GM12874 (cell line): ENCODE data around the gene LIME1.

Source experiments
- TF ChIP-seq, protein P1 (sequence below): IDR thresholded peaks from 2 replicates; pipeline ENCODE4 v1.5.1; 2011; ENCODE audit warnings: low read depth, mild to moderate bottlenecking, control low read depth, low read length, moderate library complexity; ENCODE audit not compliant: insufficient read depth

LIME1 gene

DNA sequence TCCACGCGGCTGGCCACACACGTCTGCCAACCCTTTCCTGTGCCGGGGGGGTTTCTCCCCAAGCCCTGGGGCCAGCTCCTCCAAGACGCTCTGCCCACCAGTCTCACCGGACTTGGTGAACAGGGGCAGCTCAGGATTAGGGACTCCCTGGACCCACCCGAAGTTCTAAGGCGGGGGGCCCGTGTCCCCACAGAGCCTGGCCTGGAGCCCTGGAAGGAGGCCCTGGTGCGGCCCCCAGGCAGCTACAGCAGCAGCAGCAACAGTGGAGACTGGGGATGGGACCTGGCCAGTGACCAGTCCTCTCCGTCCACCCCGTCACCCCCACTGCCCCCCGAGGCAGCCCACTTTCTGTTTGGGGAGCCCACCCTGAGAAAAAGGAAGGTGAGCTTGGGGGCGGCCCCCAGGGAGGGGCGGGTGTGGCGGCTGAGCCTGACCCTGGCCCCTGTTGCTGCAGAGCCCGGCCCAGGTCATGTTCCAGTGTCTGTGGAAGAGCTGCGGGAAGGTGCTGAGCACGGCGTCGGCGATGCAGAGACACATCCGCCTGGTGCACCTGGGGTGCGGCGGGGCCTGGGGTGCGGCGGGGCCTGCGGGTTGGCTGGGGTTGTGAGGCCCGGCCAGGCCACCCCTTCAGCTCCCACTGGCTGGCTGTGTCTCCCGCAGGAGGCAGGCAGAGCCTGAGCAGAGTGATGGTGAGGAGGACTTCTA is 5.4 kb downstream of the LIME1 start:
- TF ChIP-seq, protein P1, sequence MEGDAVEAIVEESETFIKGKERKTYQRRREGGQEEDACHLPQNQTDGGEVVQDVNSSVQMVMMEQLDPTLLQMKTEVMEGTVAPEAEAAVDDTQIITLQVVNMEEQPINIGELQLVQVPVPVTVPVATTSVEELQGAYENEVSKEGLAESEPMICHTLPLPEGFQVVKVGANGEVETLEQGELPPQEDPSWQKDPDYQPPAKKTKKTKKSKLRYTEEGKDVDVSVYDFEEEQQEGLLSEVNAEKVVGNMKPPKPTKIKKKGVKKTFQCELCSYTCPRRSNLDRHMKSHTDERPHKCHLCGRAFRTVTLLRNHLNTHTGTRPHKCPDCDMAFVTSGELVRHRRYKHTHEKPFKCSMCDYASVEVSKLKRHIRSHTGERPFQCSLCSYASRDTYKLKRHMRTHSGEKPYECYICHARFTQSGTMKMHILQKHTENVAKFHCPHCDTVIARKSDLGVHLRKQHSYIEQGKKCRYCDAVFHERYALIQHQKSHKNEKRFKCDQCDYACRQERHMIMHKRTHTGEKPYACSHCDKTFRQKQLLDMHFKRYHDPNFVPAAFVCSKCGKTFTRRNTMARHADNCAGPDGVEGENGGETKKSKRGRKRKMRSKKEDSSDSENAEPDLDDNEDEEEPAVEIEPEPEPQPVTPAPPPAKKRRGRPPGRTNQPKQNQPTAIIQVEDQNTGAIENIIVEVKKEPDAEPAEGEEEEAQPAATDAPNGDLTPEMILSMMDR = no peak

DNA sequence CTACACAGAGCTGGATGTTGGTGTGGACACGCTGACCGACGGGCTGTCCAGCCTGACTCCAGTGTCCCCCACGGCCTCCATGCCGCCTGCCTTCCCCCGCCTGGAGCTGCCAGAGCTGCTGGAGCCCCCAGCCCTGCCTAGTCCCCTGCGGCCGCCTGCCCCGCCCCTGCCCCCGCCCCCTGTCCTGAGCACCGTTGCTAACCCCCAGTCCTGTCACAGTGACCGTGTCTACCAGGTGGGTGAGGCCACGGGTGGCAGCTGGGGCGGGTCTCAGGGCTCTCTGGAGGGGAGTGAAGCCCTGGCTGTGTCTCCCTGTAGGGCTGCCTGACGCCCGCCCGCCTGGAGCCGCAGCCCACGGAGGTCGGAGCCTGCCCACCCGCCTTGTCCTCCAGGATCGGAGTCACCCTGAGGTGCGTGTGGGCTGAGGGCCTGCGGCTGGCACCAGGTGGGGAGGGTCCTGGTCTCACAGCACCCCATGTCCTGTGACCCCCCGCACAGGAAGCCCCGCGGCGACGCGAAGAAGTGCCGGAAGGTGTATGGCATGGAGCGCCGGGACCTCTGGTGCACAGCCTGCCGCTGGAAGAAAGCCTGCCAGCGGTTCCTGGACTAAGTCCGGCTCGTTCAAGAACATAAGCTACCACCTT is 6.0 kb downstream of the LIME1 start:
- TF ChIP-seq, protein P1 = no peak

DNA sequence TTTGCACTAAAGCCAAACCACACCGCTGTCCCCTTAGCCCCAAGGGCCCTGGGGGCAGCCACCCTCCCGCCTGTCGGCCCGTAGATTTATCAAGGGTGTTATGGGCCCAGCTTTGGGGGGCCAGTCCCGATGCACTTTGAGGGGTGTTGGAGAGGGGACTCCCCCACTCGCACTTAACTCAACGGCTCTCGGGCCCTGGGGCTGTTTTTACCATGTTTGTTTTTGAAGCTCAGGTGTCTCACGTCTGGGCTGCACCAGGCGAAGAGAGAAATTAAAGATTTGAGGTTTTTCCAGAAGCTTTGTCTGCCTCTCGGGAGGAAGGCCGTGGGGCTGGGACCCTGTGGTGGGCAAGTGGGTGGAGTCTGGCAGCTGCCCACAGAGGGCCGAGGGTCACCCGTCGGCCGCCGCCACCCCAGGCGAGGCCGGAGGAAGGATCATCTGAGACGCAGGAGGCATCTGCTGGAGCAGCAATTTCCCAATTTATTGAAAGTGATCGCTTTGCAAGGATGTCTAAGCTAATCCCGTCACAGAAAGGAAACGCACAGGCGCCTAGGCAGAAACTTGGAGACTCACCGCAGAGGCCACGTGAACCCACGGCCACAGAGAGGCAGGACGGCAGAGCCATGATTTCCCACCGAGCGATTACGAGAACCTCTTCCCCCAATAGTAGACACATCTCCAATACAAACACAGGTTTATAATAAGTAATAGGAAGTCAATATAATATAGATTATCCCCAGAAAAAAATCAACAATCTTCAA is 6.9 kb downstream of the LIME1 start:
- TF ChIP-seq, protein P1 = no peak

DNA sequence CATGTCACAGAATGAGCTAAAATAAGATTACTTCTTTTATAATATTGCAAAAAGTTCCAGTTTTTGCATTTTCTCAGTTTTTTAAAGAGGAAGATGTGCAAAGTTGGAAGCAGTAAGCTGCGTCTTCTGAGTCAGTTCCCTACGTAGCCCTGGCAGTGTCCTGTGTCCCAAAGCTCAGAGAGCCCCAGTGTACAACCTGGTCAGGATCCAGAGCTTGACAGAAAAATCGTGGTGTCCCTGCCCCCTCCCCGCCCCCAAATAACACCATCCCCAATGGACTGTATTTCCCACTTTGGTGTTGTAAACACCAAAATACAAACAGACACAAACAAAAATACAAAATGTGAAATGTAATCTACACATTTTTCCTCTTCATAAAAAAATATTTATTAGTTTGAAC is 7.7 kb downstream of the LIME1 start:
- TF ChIP-seq, protein P1 = no peak

DNA sequence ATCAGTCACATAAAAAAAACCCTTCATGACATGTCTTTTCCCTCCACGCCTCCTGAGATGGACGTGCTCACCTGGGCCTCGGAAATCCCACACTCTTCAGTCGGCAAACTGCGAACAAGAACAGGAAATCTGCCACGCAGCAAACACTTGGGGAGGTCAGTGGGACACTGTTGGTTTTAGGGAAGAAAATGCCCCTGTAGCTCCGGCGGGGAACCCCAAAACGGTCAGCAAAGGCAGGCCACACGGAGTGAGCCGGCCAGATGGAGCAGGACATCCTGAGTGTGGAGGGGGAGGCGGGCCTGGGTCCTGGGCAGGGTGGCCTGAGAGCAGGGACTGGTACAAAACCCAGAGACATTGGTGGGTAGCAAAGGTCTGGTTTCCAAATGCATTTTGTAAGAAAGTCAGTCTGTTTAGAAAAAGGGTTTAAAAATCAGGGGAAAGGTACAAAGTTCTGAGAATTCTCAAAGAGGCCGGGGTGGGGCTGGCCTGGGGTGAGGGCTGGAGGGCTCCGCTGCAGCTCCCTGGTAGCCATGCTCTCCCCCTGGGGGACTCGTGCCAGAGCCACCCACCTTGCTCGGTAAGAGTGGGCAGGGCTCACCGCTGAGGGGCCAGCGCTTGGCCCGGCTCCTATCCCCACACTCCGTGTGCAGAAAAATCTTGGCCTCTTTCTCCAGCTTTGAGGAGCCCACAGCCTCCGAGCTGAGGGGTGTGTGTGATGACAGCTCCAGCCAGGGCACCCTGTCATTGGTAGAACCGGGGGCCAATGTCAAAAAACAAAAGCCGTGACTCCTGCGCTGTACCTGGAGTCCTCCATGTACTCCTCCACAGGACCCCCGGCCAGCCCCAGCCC is 8.3 kb downstream of the LIME1 start:
- TF ChIP-seq, protein P1 = no peak

DNA sequence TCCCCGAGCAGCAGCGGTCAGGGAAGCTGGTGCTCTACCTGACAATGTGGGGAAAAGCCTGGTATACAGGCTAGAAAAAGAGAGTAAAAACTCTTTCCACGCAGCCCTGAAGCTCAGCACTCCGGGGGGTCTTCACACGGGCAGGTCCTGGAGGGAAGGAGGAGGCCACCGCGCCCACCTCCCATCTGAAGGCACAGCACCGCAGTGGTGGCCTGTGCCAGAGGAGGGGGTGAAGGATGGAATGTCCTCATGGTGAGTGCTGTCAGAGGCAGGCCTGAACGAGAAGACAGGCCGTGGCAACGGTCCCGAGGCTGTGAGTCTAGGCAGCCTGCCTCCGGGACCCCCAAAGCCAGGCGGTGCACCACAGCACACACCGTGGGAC is 9.0 kb downstream of the LIME1 start:
- TF ChIP-seq, protein P1 = no peak
